NCI-H1417 treated with DMSO at 0.1 percent for 48 hours (cell line): Measurements from ENCODE around the gene TK2.
"Not testable (repeated sequence)": the region's sequence is repeated elsewhere in the genome, so short reads cannot be mapped to it uniquely, and the experiment has no call there.

ENCODE experiments used
- DNase-seq: peaks from one replicate; lab custom pipeline; 2025; lab: John Stamatoyannopoulos, UW

Gene TK2

GRCh38 chr16:66466636-66467035, 83.3 kb downstream of the TK2 start:
- DNase-seq = not testable (repeated sequence)

- not testable (repeated sequence) for DNase-seq
Observed at GRCh38 chr16:66465946-66466345, 84.0 kb downstream of the TK2 start.

- DNase-seq = no peak
Observed at GRCh38 chr16:66462912-66463311, 87.0 kb downstream of the TK2 start.

- no peak for DNase-seq
Observed at GRCh38 chr16:66460703-66461102, 89.2 kb downstream of the TK2 start.

GRCh38 chr16:66459878-66460277, 90.0 kb downstream of the TK2 start:
- DNase-seq = no peak

GRCh38 chr16:66458853-66459252, 91.1 kb downstream of the TK2 start:
- no peak for DNase-seq

- DNase-seq = no peak
Observed at GRCh38 chr16:66458292-66458691, 91.6 kb downstream of the TK2 start.
